Neuronal stem cell (in vitro differentiated cells): Measurements from ENCODE around the gene SARNP.

Experiments used
- DNase-seq: peaks from one replicate; pipeline ENCODE4 v3.0.0-alpha.2; 2013; ENCODE audit warnings: low spot score
- H2AFZ ChIP-seq: one replicate; pipeline ENCODE4 v1.6.1; 2013; ENCODE audit warnings: mild to moderate bottlenecking, low read length, inconsistent platforms
- H2AK5ac ChIP-seq: 2 replicates; pipeline ENCODE4 v1.6.1; 2013; ENCODE audit warnings: low read depth, mild to moderate bottlenecking, inconsistent platforms, low read length, moderate library complexity, mixed read lengths
- H2BK120ac ChIP-seq: 2 replicates; pipeline ENCODE4 v1.6.1; 2013; ENCODE audit warnings: low read depth, mild to moderate bottlenecking, inconsistent platforms, low read length, moderate library complexity, mixed read lengths
- H2BK12ac ChIP-seq: one replicate; pipeline ENCODE4 v1.6.1; 2013; ENCODE audit warnings: low read length, inconsistent platforms
- H2BK15ac ChIP-seq: 2 replicates; pipeline ENCODE4 v1.6.1; 2013; ENCODE audit warnings: mild to moderate bottlenecking, low read length, inconsistent platforms, mixed read lengths
- H2BK5ac ChIP-seq: one replicate; pipeline ENCODE4 v1.6.1; 2013; ENCODE audit warnings: inconsistent platforms, mild to moderate bottlenecking, low read length, moderate library complexity
- H3K14ac ChIP-seq: one replicate; pipeline ENCODE4 v1.6.1; 2013; ENCODE audit warnings: low read length, inconsistent platforms
- H3K18ac ChIP-seq: 2 replicates; pipeline ENCODE4 v1.6.1; 2013; ENCODE audit warnings: low read length, inconsistent platforms
- H3K23ac ChIP-seq: 2 replicates; pipeline ENCODE4 v1.6.1; 2013; ENCODE audit warnings: low read depth, mild to moderate bottlenecking, mixed read lengths, low read length, inconsistent platforms; ENCODE audit not compliant: poor library complexity
- H3K27ac ChIP-seq: replicated peaks from 3 replicates; pipeline ENCODE4 v1.5.1; 2013; ENCODE audit warnings: low read length, inconsistent platforms
- H3K27me3 ChIP-seq, 3 experiments: 2 replicates each; pipeline ENCODE4 v1.6.1; 2013; ENCODE audit warnings: low read length in 3 of 3, mild to moderate bottlenecking in 2 of 3, inconsistent platforms in 1 of 3, low read depth in 1 of 3, mixed read lengths in 1 of 3, moderate library complexity in 1 of 3; ENCODE audit not compliant: control insufficient read depth in 3 of 3, insufficient read depth in 3 of 3
- H3K36me3 ChIP-seq, 2 donors: replicated peaks in 1 of 2; 2 replicates each; pipeline ENCODE4 v1.6.1; 2013; ENCODE audit warnings: low read length in 2 of 2; ENCODE audit not compliant: control insufficient read depth in 2 of 2, insufficient read depth in 2 of 2
- H3K4ac ChIP-seq: 2 replicates; pipeline ENCODE4 v1.6.1; 2013; ENCODE audit warnings: inconsistent platforms, mild to moderate bottlenecking, low read length, moderate library complexity
- H3K4me1 ChIP-seq, 2 donors: 1 replicate in 1 of 2; 2 replicates in 1 of 2; pipeline ENCODE4 v1.6.1; 2013; ENCODE audit warnings: low read length in 2 of 2, low read depth in 1 of 2; ENCODE audit not compliant: control insufficient read depth in 2 of 2, insufficient read depth in 1 of 2
- H3K4me2 ChIP-seq: one replicate; pipeline ENCODE4 v1.6.1; 2013; ENCODE audit warnings: mild to moderate bottlenecking, low read length, inconsistent platforms; ENCODE audit not compliant: insufficient read depth, poor library complexity, severe bottlenecking
- H3K4me3 ChIP-seq, 2 donors: 2 replicates each; pipeline ENCODE4 v1.5.1; 2013; ENCODE audit warnings: low read length in 2 of 2, mild to moderate bottlenecking in 2 of 2, inconsistent platforms in 1 of 2, moderate library complexity in 1 of 2
- H3K79me1 ChIP-seq: one replicate; pipeline ENCODE4 v1.6.1; 2013; ENCODE audit warnings: low read depth, mild to moderate bottlenecking, inconsistent platforms, low read length, moderate library complexity
- H3K9ac ChIP-seq: one replicate; pipeline ENCODE4 v1.6.1; 2013; ENCODE audit warnings: mild to moderate bottlenecking, low read depth, low read length, inconsistent platforms; ENCODE audit not compliant: poor library complexity
- H3K9me3 ChIP-seq, 2 donors: replicated peaks in 1 of 2; 2 replicates each; pipeline versions ENCODE3 to v1.6.1; 2013; ENCODE audit warnings: low read length in 2 of 2, mild to moderate bottlenecking in 2 of 2, inconsistent platforms in 1 of 2, low read depth in 1 of 2, mixed read lengths in 1 of 2, moderate library complexity in 1 of 2; ENCODE audit not compliant: control insufficient read depth in 2 of 2, insufficient read depth in 1 of 2
- H4K8ac ChIP-seq: one replicate; pipeline ENCODE4 v1.6.1; 2013; ENCODE audit warnings: low read depth, mild to moderate bottlenecking, inconsistent platforms, low read length, moderate library complexity
- H4K91ac ChIP-seq: one replicate; pipeline ENCODE4 v1.6.1; 2013; ENCODE audit warnings: low read length, low read depth, mild to moderate bottlenecking, inconsistent platforms; ENCODE audit not compliant: poor library complexity
- WGBS, 2 donors: extraction: QIAGEN DNeasy Blood & Tissue Kit; methylation state at CpG; one replicate each; pipeline ENCODE4 v1.1.7; 2013; ENCODE audit warnings: missing lambda C conversion rate in 2 of 2, mixed read lengths in 1 of 2; ENCODE audit not compliant: insufficient read length in 2 of 2, insufficient replicate concordance in 1 of 2; ENCODE audit errors: extremely low coverage in 2 of 2; 5-methylcytosine and 5-hydroxymethylcytosine counted together

Gene SARNP

DNA sequence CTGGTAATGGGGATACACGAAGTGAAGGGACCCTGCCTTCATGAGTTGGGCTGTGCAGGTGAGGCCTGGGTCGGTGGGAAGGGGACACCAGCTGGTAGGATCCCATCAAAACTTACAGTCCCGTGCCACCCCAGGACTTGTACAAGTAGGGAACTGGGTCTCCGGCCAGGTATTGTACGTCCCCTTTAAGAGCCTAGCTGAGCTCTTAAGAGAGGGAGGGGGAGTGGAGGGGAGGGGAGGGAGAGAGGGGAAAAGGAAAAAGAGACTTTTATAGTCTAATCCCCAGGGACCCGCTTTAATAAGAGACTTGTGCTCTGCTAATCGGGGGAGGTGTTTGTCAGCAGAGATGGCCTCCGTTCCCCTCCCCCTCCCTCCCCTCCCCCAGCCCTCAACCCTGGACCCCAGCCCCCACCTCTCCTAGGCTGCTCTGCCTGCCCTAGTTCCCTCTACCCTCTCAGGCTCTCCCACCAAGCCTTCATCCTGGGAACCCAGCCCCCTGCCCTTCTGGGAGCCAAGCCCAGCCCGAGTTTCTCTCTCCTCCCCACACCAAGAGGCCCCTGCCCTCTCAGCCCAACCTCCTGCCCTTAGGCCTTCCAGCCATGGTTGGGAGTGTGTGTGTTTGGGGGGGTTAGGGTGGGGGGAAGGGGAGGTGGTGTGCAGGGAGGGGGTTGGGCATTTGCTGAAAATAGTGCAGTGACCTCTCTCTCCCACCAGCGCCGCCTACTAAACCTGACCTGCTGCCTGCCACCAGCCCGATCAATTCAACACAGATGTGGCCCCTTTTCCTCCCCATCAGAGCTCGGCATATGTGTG is 72.0 kb downstream of the SARNP start:
- Histone ChIP-seq H3K27ac (peak overlapping the region; percentile 100), H3K4me2 (peak overlapping the region; percentile 76), H2BK120ac (peak overlapping the region; percentile 56), H2BK15ac (peak overlapping the region; percentile 88), H2BK5ac (peak overlapping the region; percentile 99), H3K23ac (no peak overlapping the region), H3K9me3 (no peaks in the 10 kb centered on the region), H2AFZ (peak overlapping the region; percentile 32), H3K18ac (peak overlapping the region; percentile 96), H3K36me3 (peaks cover 25 to 43% of the 10 kb centered on the region in 2 donors), H3K27me3 (no peaks in the 10 kb centered on the region), H3K4me3 (peak overlapping the region; percentile 97 to 98), H3K9ac (peak overlapping the region; percentile 89), H4K8ac (no peak overlapping the region), H3K4ac (no peak overlapping the region), H2AK5ac (no peak overlapping the region), H3K4me1 (peaks cover 25 to 29% of the 10 kb centered on the region in 2 donors), H3K14ac (no peak overlapping the region), H4K91ac (peak overlapping the region; percentile 68), H2BK12ac (peak overlapping the region; percentile 48), H3K79me1 (peaks cover 7% of the 10 kb centered on the region)
- no CpG with 5 or more reads among the region's 13 CpGs for WGBS, 2 donors
- peak; percentile 94 for DNase-seq

DNA sequence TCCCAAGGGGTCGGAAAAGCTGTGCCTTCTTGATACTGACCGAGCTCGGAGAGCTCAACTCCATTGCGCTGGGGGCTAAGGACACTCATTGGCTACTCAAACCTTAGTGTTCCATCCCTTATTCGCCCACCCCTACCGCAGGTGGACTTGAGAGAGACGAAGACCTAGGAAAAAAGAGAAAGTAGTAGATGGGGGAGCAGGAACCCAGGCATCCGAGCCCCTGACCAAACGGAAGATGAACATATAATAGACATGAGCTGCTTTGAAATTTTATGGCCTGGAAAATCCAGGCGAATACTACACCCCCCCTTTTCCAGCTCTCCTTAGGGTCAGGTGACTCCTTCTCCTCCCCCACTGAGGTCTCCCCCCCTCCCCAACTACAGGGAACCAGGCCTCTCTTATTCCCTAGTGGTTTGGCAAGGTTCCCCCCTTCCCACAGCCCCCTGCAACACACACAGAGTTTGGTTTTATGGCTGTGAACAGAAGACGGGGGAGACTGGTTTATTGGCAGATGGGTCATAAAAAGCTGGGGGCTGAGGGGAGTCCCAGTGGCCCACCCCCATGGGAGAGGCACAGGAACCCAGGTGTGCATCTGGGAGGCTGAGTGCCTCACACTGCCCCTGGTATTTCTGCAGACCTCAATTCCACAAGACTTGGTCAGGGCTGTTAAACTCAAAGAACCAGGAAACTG is 73.0 kb downstream of the SARNP start:
- peak overlapping the region; percentile 76 for H3K4me2 ChIP-seq
- H2BK12ac ChIP-seq: peak overlapping the region; percentile 14
- peak overlapping the region; percentile 98 for H3K18ac ChIP-seq
- H2AFZ ChIP-seq: peak overlapping the region; percentile 69
- H3K79me1 ChIP-seq: peaks cover 5% of the 10 kb centered on the region
- H3K4me3 ChIP-seq: peak overlapping the region; percentile 97 to 98
- H2AK5ac ChIP-seq: peak overlapping the region; percentile 92
- no peak overlapping the region for H3K4ac ChIP-seq
- WGBS, 2 donors: no CpG with 5 or more reads among the region's 11 CpGs
- H3K23ac ChIP-seq: peak overlapping the region; percentile 18
- no peaks in the 10 kb centered on the region for H3K9me3 ChIP-seq
- peak overlapping the region; percentile 56 for H2BK120ac ChIP-seq
- peak overlapping the region; percentile 94 for H4K8ac ChIP-seq
- H4K91ac ChIP-seq: peak overlapping the region; percentile 40
- H3K14ac ChIP-seq: no peak overlapping the region
- H2BK15ac ChIP-seq: peak overlapping the region; percentile 68
- peaks cover 18 to 32% of the 10 kb centered on the region in 2 donors for H3K36me3 ChIP-seq
- no peak for DNase-seq
- peak overlapping the region; percentile 100 for H3K27ac ChIP-seq
- peak overlapping the region; percentile 99 for H2BK5ac ChIP-seq
- H3K27me3 ChIP-seq: no peaks in the 10 kb centered on the region
- H3K4me1 ChIP-seq: peaks cover 25 to 29% of the 10 kb centered on the region in 2 donors
- H3K9ac ChIP-seq: peak overlapping the region; percentile 99

DNA sequence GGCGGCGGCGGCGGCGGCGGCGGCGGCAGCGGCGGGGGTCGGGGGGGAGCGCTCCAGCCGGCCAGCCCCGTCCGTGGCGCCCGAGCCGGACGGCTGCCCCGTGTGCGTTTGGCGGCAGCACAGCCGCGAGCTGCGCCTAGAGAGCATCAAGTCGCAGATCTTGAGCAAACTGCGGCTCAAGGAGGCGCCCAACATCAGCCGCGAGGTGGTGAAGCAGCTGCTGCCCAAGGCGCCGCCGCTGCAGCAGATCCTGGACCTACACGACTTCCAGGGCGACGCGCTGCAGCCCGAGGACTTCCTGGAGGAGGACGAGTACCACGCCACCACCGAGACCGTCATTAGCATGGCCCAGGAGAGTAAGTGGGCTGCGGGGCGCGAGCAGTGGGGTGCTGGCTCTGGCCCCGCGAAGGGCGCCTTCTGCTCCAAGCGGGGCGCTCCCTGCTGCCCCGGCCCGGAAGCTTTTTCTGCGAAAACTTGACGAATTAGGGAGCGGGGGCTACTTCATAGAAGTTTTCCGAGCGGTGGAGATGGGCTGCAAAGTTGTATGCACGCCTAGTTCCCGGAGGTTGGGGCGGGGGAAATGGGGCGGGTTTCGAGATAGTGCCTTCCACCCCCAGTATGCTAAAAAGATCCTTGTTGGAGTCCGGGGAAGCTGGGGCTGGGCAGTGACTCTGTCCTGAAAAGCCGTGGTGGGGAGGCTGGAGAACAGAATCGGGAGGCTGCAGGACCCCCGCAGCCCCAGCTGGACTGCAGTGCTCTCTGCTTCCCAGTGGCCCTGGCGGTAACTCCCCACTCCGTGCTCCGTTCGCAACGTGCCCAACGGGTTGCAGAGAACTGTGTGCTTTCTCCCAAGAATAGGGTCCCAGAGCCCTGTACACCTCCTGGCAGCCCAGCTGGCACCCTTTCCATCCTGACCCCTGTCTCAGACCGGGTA is 73.9 kb downstream of the SARNP start:
- Histone ChIP-seq H3K4me3 (peak overlapping the region; percentile 97 to 98), H2BK12ac (peak overlapping the region; percentile 14), H2AK5ac (peak overlapping the region; percentile 92), H3K4me2 (peak overlapping the region; percentile 76), H4K91ac (no peak overlapping the region), H3K4me1 (peaks cover 25 to 29% of the 10 kb centered on the region in 2 donors), H3K9me3 (no peaks in the 10 kb centered on the region), H2BK120ac (peak overlapping the region; percentile 24), H4K8ac (peak overlapping the region; percentile 94), H2BK5ac (peak overlapping the region; percentile 99), H3K27me3 (no peaks in the 10 kb centered on the region), H3K9ac (peak overlapping the region; percentile 99), H3K27ac (peak overlapping the region; percentile 100), H3K14ac (peak overlapping the region; percentile 87), H3K79me1 (peaks cover 4% of the 10 kb centered on the region), H3K4ac (peak overlapping the region; percentile 58), H3K36me3 (peaks cover 10 to 24% of the 10 kb centered on the region in 2 donors), H2BK15ac (peak overlapping the region; percentile 73), H3K23ac (peak overlapping the region; percentile 94), H2AFZ (peak overlapping the region; percentile 69), H3K18ac (peak overlapping the region; percentile 98)
- WGBS, 2 donors: no CpG with 5 or more reads among the region's 73 CpGs
- DNase-seq: no peak
